Stimulated activated naive B cell treated with anti-CD40 and anti-IgM and Interleukin-4, amounts not matched to agents 10 μg/mL and 1 μg/mL and 100 μg/mL, for 72 hours (primary cell): ENCODE measurements around the gene PNPLA8.

Experiments used
- ATAC-seq, 2 donors: fragments of 150-1000 bp; cut with Tn5 transposase; replicated peaks; 2 replicates each; pipeline ENCODE4 v1.10.0; 2021; ENCODE audit warnings: moderate library complexity in 1 of 2
- DNase-seq: peaks from one replicate; pipeline ENCODE4 v3.0.0; 2021
- H3K27ac Mint-ChIP-seq: one replicate; pipeline ENCODE4 v1.8.0; 2022; ENCODE audit warnings: mild to moderate bottlenecking, mixed read lengths
- H3K27me3 Mint-ChIP-seq, 2 donors: one replicate each; pipeline ENCODE4 v1.8.0; 2022; ENCODE audit warnings: mixed read lengths in 2 of 2
- H3K36me3 Mint-ChIP-seq, 2 donors: one replicate each; pipeline ENCODE4 v1.8.0; 2022; ENCODE audit warnings: mixed read lengths in 2 of 2, mild to moderate bottlenecking in 1 of 2
- H3K4me1 Mint-ChIP-seq, 2 donors: one replicate each; pipeline ENCODE4 v1.8.0; 2022; ENCODE audit warnings: mixed read lengths in 2 of 2, mild to moderate bottlenecking in 1 of 2
- H3K4me3 Mint-ChIP-seq, 2 donors: one replicate each; pipeline ENCODE4 v1.8.0; 2022; ENCODE audit warnings: mild to moderate bottlenecking in 2 of 2, mixed read lengths in 2 of 2, moderate library complexity in 1 of 2
- H3K9me3 Mint-ChIP-seq, 2 donors: one replicate each; pipeline ENCODE4 v1.8.0; 2022; ENCODE audit warnings: mixed read lengths in 2 of 2, mild to moderate bottlenecking in 1 of 2

The PNPLA8 gene

GRCh38 chr7:108431099-108431498, 94.8 kb downstream of the PNPLA8 start:
- ATAC-seq (no peak), DNase-seq (no peak)
- H3K27me3 Mint-ChIP-seq, result peaks cover 42 to 47% of the 10 kb centered on the region in 2 donors
- H3K4me3 Mint-ChIP-seq, result no peak overlapping the region
- H3K27ac Mint-ChIP-seq, result no peak overlapping the region
- H3K4me1 Mint-ChIP-seq, result peaks cover 0 to 4% of the 10 kb centered on the region in 2 donors
- peaks cover 3 to 6% of the 10 kb centered on the region in 2 donors for H3K9me3 Mint-ChIP-seq
- peaks cover 0 to 5% of the 10 kb centered on the region in 2 donors for H3K36me3 Mint-ChIP-seq

- Mint-ChIP-seq H3K9me3 (peaks cover 3 to 6% of the 10 kb centered on the region in 2 donors), H3K4me1 (peaks cover 0 to 4% of the 10 kb centered on the region in 2 donors), H3K27ac (no peak overlapping the region), H3K36me3 (peaks cover 0 to 5% of the 10 kb centered on the region in 2 donors), H3K27me3 (peaks cover 39 to 47% of the 10 kb centered on the region in 2 donors), H3K4me3 (no peak overlapping the region)
- DNase-seq, result no peak
- ATAC-seq, result no peak
These were observed 95.3 kb downstream of the PNPLA8 start for GRCh38 chr7:108430664-108431063.

- Mint-ChIP-seq H3K4me3 (no peak overlapping the region), H3K27ac (no peak overlapping the region), H3K4me1 (peaks cover 4 to 8% of the 10 kb centered on the region in 2 donors), H3K27me3 (peaks cover 33 to 45% of the 10 kb centered on the region in 2 donors), H3K36me3 (peaks cover 0 to 1% of the 10 kb centered on the region in 2 donors), H3K9me3 (no peaks in the 10 kb centered on the region)
- ATAC-seq (no peak), DNase-seq (no peak)
These were observed 98.2 kb downstream of the PNPLA8 start for GRCh38 chr7:108427766-108428165.

- H3K36me3 Mint-ChIP-seq, result no peaks in the 10 kb centered on the region
- H3K4me1 Mint-ChIP-seq, result peaks cover 7 to 9% of the 10 kb centered on the region in 2 donors
- H3K27me3 Mint-ChIP-seq, result peaks cover 38 to 44% of the 10 kb centered on the region in 2 donors
- H3K4me3 Mint-ChIP-seq, result no peak overlapping the region
- no peaks in the 10 kb centered on the region for H3K9me3 Mint-ChIP-seq
- no peak overlapping the region for H3K27ac Mint-ChIP-seq
- no peak for DNase-seq
- ATAC-seq, result no peak
These were observed 100.1 kb downstream of the PNPLA8 start for GRCh38 chr7:108425714-108426275.

- peaks cover 17 to 21% of the 10 kb centered on the region in 2 donors for H3K4me1 Mint-ChIP-seq
- no peak overlapping the region for H3K4me3 Mint-ChIP-seq
- ATAC-seq (no peak), DNase-seq (no peak)
- H3K27me3 Mint-ChIP-seq, result peaks cover 31 to 43% of the 10 kb centered on the region in 2 donors
- H3K27ac Mint-ChIP-seq, result no peak overlapping the region
- H3K36me3 Mint-ChIP-seq, result no peaks in the 10 kb centered on the region
- H3K9me3 Mint-ChIP-seq, result no peaks in the 10 kb centered on the region
These were observed 101.9 kb downstream of the PNPLA8 start for GRCh38 chr7:108424013-108424412.

DNA sequence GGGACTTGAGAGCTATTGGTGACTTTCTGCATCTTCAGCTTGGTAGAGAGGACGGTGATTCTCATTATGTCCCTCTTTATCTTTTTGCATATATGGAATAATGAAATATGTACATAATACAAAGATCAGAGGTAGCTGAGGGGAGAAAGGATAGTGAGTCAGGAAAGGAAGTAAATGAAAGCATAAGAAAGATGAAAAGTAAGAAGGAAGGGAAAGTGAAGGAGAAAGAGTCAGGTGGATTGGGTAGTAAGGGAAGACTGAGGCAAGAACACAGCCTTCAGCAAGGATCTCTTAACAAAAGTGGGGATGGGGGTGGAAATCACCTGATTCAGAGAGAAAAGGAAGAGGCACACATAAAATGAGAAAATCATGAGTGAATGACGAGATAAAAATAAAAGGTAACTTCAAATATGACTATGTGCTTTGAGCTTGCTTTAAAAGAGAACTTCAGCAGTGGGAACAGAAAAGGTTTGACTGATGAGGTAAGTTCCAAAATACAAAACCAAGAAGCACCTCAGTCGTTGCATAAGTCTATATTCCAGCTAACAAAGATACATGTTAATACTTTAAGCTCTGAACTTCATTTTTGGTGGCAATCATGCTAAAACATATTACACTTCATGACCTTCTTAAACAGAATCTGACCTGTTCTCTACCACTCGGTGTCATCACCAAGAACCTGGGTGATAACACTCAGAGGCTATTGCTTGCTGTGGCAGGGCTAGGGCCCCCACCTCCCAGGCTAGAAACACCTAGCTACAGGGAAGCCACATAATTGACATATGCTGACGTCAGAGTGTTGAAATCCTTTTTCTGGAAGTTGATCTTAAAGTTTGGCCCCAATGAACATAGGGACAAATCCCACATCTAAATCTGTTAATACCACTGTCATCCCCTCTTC, 102.6 kb downstream of the PNPLA8 start:
- no peak for DNase-seq
- Mint-ChIP-seq H3K9me3 (no peaks in the 10 kb centered on the region), H3K27ac (no peak overlapping the region), H3K36me3 (no peaks in the 10 kb centered on the region), H3K27me3 (peaks cover 31 to 46% of the 10 kb centered on the region in 2 donors), H3K4me3 (no peak overlapping the region), H3K4me1 (peaks cover 20 to 25% of the 10 kb centered on the region in 2 donors)
- ATAC-seq, result peak in 1 of 2 donors; percentile 47

DNA sequence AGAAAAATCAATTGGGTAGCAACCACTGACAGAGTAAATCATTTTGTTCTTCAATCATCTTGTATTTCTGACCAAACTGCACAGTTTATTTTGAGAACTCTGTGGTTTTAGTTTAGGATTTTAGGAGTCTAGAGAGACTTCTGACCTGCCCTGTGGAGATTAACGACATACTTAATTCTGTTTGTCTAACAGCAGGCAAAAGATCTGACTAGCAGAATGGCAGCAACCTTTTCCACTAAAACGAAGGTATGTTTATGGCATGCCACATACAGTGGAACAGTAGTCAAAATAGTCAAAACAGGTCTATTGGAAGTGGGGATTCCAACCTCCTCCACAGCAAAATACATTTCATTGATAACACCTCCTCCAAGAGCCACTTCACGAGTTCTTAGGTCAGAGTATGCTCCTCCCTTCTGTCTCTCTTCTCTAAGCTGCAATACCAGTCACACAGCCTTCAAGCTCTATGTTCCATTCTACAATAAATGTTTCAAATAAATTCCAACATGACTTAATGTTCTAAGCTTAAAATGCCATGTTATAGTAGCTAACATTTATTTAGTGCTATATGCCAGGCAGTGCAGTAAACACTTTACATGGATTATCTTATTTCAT, 104.1 kb downstream of the PNPLA8 start:
- Mint-ChIP-seq H3K9me3 (no peaks in the 10 kb centered on the region), H3K36me3 (no peaks in the 10 kb centered on the region), H3K4me1 (peaks cover 31 to 39% of the 10 kb centered on the region in 2 donors), H3K27ac (no peak overlapping the region), H3K27me3 (peaks cover 31 to 46% of the 10 kb centered on the region in 2 donors), H3K4me3 (no peak overlapping the region)
- ATAC-seq, result no peak
- no peak for DNase-seq
